K562 (cell line): ENCODE results near the gene SLC26A5. TPM values are rescaled to one million over a fixed set of nuclear protein-coding genes. Genes with fewer than 3 reads are reported as not detected.
"Not testable (repeated sequence)": the region's sequence is repeated elsewhere in the genome, so short reads cannot be mapped to it uniquely, and the experiment has no call there.

ENCODE experiments used
- ATAC-seq: fragments of 200-7000 bp; cut with Tn5 transposase; 3 replicates; pipeline ENCODE4 v1.9.1; 2020; ENCODE audit warnings: moderate library complexity
- BruUV-seq: library from RNA; stranded (reverse); fragments of 400-500 nt; replicated peaks from 2 replicates; lab custom pipeline; 2021; lab: Mats Ljungman, UMichigan
- CTCF ChIA-PET: fragments of 300-600 bp; formaldehyde crosslinking; extraction: SDS; loops from one replicate; lab custom pipeline; 2021; ENCODE audit warnings: low intra/inter-chr PET ratio; lab: Yijun Ruan, JAX
- POLR2A ChIA-PET: fragments of 300-600, 350-650 bp; sonication (Branson Sonifier 250); formaldehyde crosslinking; extraction: SDS; loops from one replicate; lab custom pipeline; 2021; ENCODE audit warnings: antibody characterized with exemption, inconsistent platforms; lab: Yijun Ruan, JAX
- DNase-seq, 4 experiments: peaks; one replicate each; pipeline versions ENCODE4 v3.0.0 to v3.0.0-alpha.2; 2011 to 2018; ENCODE audit warnings: low spot score in 3 of 4, mixed read lengths in 3 of 4; ENCODE audit errors: extremely low read depth in 1 of 4
- FAIRE-seq: peaks from 2 replicates; lab custom pipeline; 2011; peaks lifted over from hg19 to GRCh38; lab: Jason Lieb, UNC
- H2AFZ ChIP-seq: 2 replicates; pipeline ENCODE4 v1.6.0; 2011; ENCODE audit warnings: low read depth, low read length, control low read depth, inconsistent platforms
- H3K27ac ChIP-seq: fragments of 200-600 bp; 3 replicates; pipeline ENCODE4 v1.8.0; 2011; ENCODE audit warnings: low read depth, mild to moderate bottlenecking, control low read depth, inconsistent platforms, low read length, moderate library complexity, mixed read lengths; ENCODE audit errors: extremely low read depth
- H3K27me3 ChIP-seq, 2 experiments: fragments of 300-600 bp in 1 of 2; 2 replicates in 1 of 2; 3 replicates in 1 of 2; pipeline versions ENCODE4 v1.6.0 to v1.8.0; 2011; ENCODE audit warnings: inconsistent platforms in 2 of 2, low read length in 2 of 2, mild to moderate bottlenecking in 1 of 2, mixed read lengths in 1 of 2, moderate library complexity in 1 of 2; ENCODE audit not compliant: control insufficient read depth in 2 of 2, insufficient read depth in 2 of 2
- H3K36me3 ChIP-seq: fragments of 300-600 bp; 3 replicates; pipeline ENCODE4 v1.8.0; 2011; ENCODE audit warnings: mild to moderate bottlenecking, low read length, inconsistent platforms; ENCODE audit not compliant: control insufficient read depth, insufficient read depth
- H3K4me1 ChIP-seq, 2 experiments: fragments of 200-600 bp in 1 of 2; replicated peaks in 1 of 2; 2 replicates in 1 of 2; 3 replicates in 1 of 2; pipeline versions ENCODE4 v1.5.1 to v1.8.0; 2011; ENCODE audit warnings: inconsistent platforms in 2 of 2, low read length in 2 of 2, mild to moderate bottlenecking in 1 of 2, mixed read lengths in 1 of 2, moderate library complexity in 1 of 2; ENCODE audit not compliant: control insufficient read depth in 2 of 2, insufficient read depth in 2 of 2
- H3K4me2 ChIP-seq: 2 replicates; pipeline ENCODE4 v1.6.1; 2011; ENCODE audit warnings: low read length, control low read depth, inconsistent platforms, mixed read lengths; ENCODE audit not compliant: insufficient read depth
- H3K4me3 ChIP-seq: fragments of 200-600 bp; sonication (generic), shearing (Covaris generic); 2 replicates; pipeline ENCODE4 v1.5.1; 2016; ENCODE audit warnings: control low read depth, inconsistent platforms
- H3K79me2 ChIP-seq: fragments of 200-600 bp; 3 replicates; pipeline ENCODE4 v1.8.0; 2011; ENCODE audit warnings: low read length, inconsistent platforms; ENCODE audit not compliant: control insufficient read depth, insufficient read depth
- H3K9ac ChIP-seq, 2 experiments: 2 replicates each; pipeline versions ENCODE4 v1.6.0 to v1.6.1; 2011; ENCODE audit warnings: low read depth in 2 of 2, low read length in 2 of 2, control low read depth in 1 of 2, inconsistent platforms in 1 of 2, mild to moderate bottlenecking in 1 of 2, mixed read lengths in 1 of 2; ENCODE audit not compliant: insufficient read depth in 1 of 2
- H3K9me1 ChIP-seq: one replicate; pipeline ENCODE4 v1.6.0; 2011; ENCODE audit warnings: inconsistent platforms, mild to moderate bottlenecking, low read length, moderate library complexity; ENCODE audit not compliant: control insufficient read depth, insufficient read depth
- H3K9me3 ChIP-seq: replicated peaks from 2 replicates; pipeline ENCODE4 v1.5.1; 2011; ENCODE audit warnings: low read depth, low read length, inconsistent platforms; ENCODE audit not compliant: control insufficient read depth, insufficient read depth
- H4K20me1 ChIP-seq: replicated peaks from 2 replicates; pipeline ENCODE4 v1.6.1; 2011; ENCODE audit warnings: low read length, inconsistent platforms, mixed read lengths; ENCODE audit not compliant: control insufficient read depth, insufficient read depth
- DIDO1 ChIP-seq: fragments of 450-650 bp; IDR thresholded peaks from 2 replicates; pipeline ENCODE4 v1.6.1; 2016; ENCODE audit warnings: low read depth, missing biosample characterization, missing genetic modification characterization
- ELF4 ChIP-seq: fragments of 450-650 bp; formaldehyde crosslinking; IDR thresholded peaks from 2 replicates; pipeline ENCODE4 v1.4.0; 2022; ENCODE audit warnings: missing genetic modification characterization
- HNRNPH1 ChIP-seq: fragments of 200-400 bp; formaldehyde crosslinking; optimal IDR thresholded peaks from 2 replicates; pipeline ENCODE3; 2017; ENCODE audit warnings: low read depth, mild to moderate bottlenecking, low read length, moderate library complexity
- IRF2 ChIP-seq: sonication (generic); formaldehyde crosslinking; IDR thresholded peaks from 2 replicates; pipeline ENCODE4 v1.8.1; 2022; ENCODE audit warnings: mild to moderate bottlenecking, missing genetic modification reagents
- KDM1A ChIP-seq, 2 experiments: fragments of 450-650 bp; IDR thresholded peaks; 2 replicates each; pipeline ENCODE4 v1.6.1; 2016; ENCODE audit warnings: mild to moderate bottlenecking in 2 of 2
- MAZ ChIP-seq, 2 experiments: fragments of 450-650 bp in 1 of 2; sonication (generic) in 1 of 2; formaldehyde crosslinking; IDR thresholded peaks in 1 of 2; conservative IDR thresholded peaks in 1 of 2; 2 replicates each; pipeline versions ENCODE4 v1.4.0 to v1.5.0; 2020; ENCODE audit warnings: mild to moderate bottlenecking in 1 of 2, missing genetic modification reagents in 1 of 2
- NR3C1 ChIP-seq: sonication (generic); formaldehyde crosslinking; IDR thresholded peaks from 2 replicates; pipeline ENCODE4 v1.8.1; 2022; ENCODE audit warnings: missing genetic modification reagents
- TCFL5 ChIP-seq: fragments of 250-450 bp; sonication (Bioruptor Pico); conservative IDR thresholded peaks from 2 replicates; pipeline ENCODE4 v1.6.1; 2021; ENCODE audit warnings: mild to moderate bottlenecking, moderate library complexity, matching md5 sums
- TFAM ChIP-seq: fragments of 250-450 bp; sonication (Bioruptor Pico); conservative IDR thresholded peaks from 2 replicates; pipeline ENCODE4 v1.5.0; 2021; ENCODE audit warnings: mild to moderate bottlenecking, moderate library complexity
- ZNF707 ChIP-seq: fragments of 250-450 bp; sonication (Bioruptor Pico); conservative IDR thresholded peaks from 2 replicates; pipeline ENCODE4 v1.8.0; 2022; ENCODE audit warnings: inconsistent platforms, mild to moderate bottlenecking, moderate library complexity
- WGBS: fragments of 100-300 bp; shearing (Covaris generic); methylation state at CpG from one replicate; pipeline ENCODE4 v1.1.6; 2016; ENCODE audit warnings: low coverage, mixed read lengths; ENCODE audit not compliant: insufficient coverage; ENCODE audit errors: missing lambda C conversion rate; 5-methylcytosine and 5-hydroxymethylcytosine counted together
- in situ Hi-C: fragments of 300-500 bp; cut with MboI; formaldehyde crosslinking; loops from 4 replicates; pipeline ENCODE4 v1.15.0; 2018; ENCODE audit warnings: inconsistent platforms, mixed read lengths
- intact Hi-C: fragments of 100-400 bp; cut with micrococcal nuclease; formaldehyde crosslinking; loops from 2 replicates; pipeline ENCODE4 v1.14.2; 2022
- polyA plus RNA-seq, 8 experiments: library from polyadenylated mRNA; depleted of rRNA in 4 of 8; stranded (reverse) in 5 of 8; unstranded in 3 of 8; fragments of >200 nt; fragmentation: Nextera tagmentation in 2 of 8; fragmentation: Illumina TruSeq in 1 of 8; extraction: Ambion mirVana in 2 of 8; extraction: Trizol in 1 of 8; gene quantifications; 2 replicates each; pipeline versions ENCODE4 v1.2.1 to v1.2.3, GENCODE V29; 2011 to 2014; ENCODE audit warnings: inconsistent platforms in 1 of 8, missing spikeins in 1 of 8
- total RNA-seq, 7 experiments: library from RNA; depleted of rRNA in 6 of 7; stranded (reverse); fragments of >200 nt in 6 of 7; fragmentation: Illumina TruSeq in 2 of 7; extraction: Trizol in 2 of 7; gene quantifications; 2 replicates each; pipeline versions ENCODE4 v1.2.1 to v1.2.3, GENCODE V29; 2011 to 2021; ENCODE audit warnings: low replicate concordance in 1 of 7
- TF ChIP-seq, protein P1 (sequence below): sonication (generic); formaldehyde crosslinking; IDR thresholded peaks from 2 replicates; pipeline ENCODE4 v1.8.0; 2022; ENCODE audit warnings: missing genetic modification reagents, mild to moderate bottlenecking, borderline replicate concordance

SLC26A5 gene
- total and polyA plus RNA-seq, 9 of the 15 experiments (the other 6 are each of a cell fraction or from before 2014, with no cell fraction given) = not detected

DNA sequence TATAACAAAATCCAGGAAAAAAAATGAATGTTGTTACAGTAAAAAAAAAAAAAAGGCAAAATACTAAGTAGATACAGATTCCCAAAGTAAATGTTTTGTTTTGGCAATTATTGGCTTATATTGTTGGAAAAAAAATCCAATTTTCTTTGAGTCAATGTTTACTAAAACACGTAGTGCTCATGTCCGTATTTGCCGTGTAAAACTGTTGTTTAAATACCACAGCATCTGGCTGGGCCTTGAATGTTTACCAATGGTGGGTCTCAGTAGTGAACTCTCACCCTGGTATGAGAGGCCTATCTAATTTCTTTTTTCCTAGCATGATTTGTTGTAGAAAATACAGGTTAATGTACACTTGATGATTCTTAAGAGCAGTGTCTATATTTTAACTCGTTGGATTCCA, 41.4 kb upstream of the SLC26A5 start:
- POLR2A ChIA-PET = no interaction called here
- TF ChIP-seq TFAM (CRISPR knock-in tag) (no peak), HNRNPH1 (no peak), ELF4 (CRISPR knock-in tag) (no peak), KDM1A (IDR thresholded peaks at IDR 0.05) (no peak), ZNF707 (CRISPR knock-in tag) (no peak), TCFL5 (no peak), MAZ (CRISPR knock-in tag; conservative IDR thresholded peaks at IDR 0.05 in 1 of 2, IDR thresholded peaks at IDR 0.05 in 1 of 2) (no peak), IRF2 (CRISPR knock-in tag) (no peak), DIDO1 (tag) (no peak), NR3C1 (CRISPR knock-in tag) (no peak)
- TF ChIP-seq, protein P1, sequence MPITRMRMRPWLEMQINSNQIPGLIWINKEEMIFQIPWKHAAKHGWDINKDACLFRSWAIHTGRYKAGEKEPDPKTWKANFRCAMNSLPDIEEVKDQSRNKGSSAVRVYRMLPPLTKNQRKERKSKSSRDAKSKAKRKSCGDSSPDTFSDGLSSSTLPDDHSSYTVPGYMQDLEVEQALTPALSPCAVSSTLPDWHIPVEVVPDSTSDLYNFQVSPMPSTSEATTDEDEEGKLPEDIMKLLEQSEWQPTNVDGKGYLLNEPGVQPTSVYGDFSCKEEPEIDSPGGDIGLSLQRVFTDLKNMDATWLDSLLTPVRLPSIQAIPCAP (CRISPR knock-in tag) = no peak
- TF ChIP-seq, all 486 proteins: peak for 0
- intact Hi-C loops (no loop called here), in situ Hi-C loops (no loop called here)
- H3K4me3 ChIP-seq = no peak overlapping the region
- H3K79me2 ChIP-seq = no peaks in the 10 kb centered on the region
- WGBS = 59% methylated on average over 4 of the region's 4 CpGs
- peaks cover 33% of the 10 kb centered on the region; the same call in 2 of the 3 replicates for H3K36me3 ChIP-seq
- H3K4me1 ChIP-seq = no peaks in the 10 kb centered on the region
- DNase-seq (no peak), ATAC-seq (no peak), FAIRE-seq (no peak)
- CTCF ChIA-PET = no interaction called here
- no peaks in the 10 kb centered on the region for H3K27me3 ChIP-seq
- no peaks in the 10 kb centered on the region for H4K20me1 ChIP-seq
- no peak overlapping the region for H3K27ac ChIP-seq
- no peak overlapping the region for H3K9ac ChIP-seq
- no peak overlapping the region for H2AFZ ChIP-seq
- no peaks in the 10 kb centered on the region for H3K9me3 ChIP-seq
- BruUV-seq = no TSS peak
- no peaks in the 10 kb centered on the region for H3K9me1 ChIP-seq
- H3K4me2 ChIP-seq = no peak overlapping the region

DNA sequence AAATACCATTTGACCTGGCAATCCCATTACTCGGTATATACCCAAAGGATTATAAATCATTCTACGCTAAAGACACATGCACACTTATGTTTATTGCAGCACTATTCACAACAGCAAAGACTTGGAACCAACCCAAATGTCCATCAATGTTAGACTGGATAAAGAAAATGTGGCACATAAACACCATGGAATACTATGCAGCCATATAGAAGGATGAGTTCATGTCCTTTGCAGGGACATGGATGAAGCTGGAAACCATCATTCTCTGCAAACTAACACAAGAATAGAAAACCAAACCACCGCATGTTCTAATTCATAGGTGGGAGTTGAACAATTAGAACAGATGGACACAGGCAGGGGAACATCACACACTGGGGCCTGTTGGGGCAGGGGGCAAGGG, 40.9 kb upstream of the SLC26A5 start:
- H3K9me1 ChIP-seq, H3K27me3 ChIP-seq, H3K9ac ChIP-seq, H3K79me2 ChIP-seq, in situ Hi-C loops, H3K9me3 ChIP-seq, FAIRE-seq, intact Hi-C loops, CTCF ChIA-PET, DNase-seq, ATAC-seq, H3K4me3 ChIP-seq, H3K4me1 ChIP-seq, H3K4me2 ChIP-seq, BruUV-seq, H4K20me1 ChIP-seq, H2AFZ ChIP-seq, H3K27ac ChIP-seq: not testable (repeated sequence)
- 53% methylated on average over 3 of the region's 3 CpGs for WGBS
- H3K36me3 ChIP-seq = peaks cover 33% of the 10 kb centered on the region; the same call in 2 of the 3 replicates
- POLR2A ChIA-PET = interaction anchor here (0.7 kb wide), 1 partner anchor 26 kb away, joined by 3 read pairs; no protein-coding TSS in a partner anchor
